ENCODE data around the gene VPS8.

The VPS8 gene

GRCh38 chr3:184811999-184812661 is at the start of gene VPS8:
Gene VPS8, plus strand, starts transcription at chr3:184812166. Its CDS starts 12,467 bp downstream, at chr3:184824633.
- peak within 1 kb of the TSS; percentile 91 for H3K4me3 ChIP-seq (ENCODE audit: low read depth, low read length)
- peak; percentile 27; the same call in 1 of the 2 replicates for TF ChIP-seq CTCF (IDR thresholded peaks at IDR 0.05; ENCODE audit: low read depth, low read length)

- no peak for TF ChIP-seq CTCF (IDR thresholded peaks at IDR 0.05; ENCODE audit: low read depth, low read length)
- H3K4me3 ChIP-seq (ENCODE audit: low read depth, low read length), result no peak overlapping the region
These were observed 47.8 kb upstream of the VPS8 start for GRCh38 chr3:184764191-184764590.

DNA sequence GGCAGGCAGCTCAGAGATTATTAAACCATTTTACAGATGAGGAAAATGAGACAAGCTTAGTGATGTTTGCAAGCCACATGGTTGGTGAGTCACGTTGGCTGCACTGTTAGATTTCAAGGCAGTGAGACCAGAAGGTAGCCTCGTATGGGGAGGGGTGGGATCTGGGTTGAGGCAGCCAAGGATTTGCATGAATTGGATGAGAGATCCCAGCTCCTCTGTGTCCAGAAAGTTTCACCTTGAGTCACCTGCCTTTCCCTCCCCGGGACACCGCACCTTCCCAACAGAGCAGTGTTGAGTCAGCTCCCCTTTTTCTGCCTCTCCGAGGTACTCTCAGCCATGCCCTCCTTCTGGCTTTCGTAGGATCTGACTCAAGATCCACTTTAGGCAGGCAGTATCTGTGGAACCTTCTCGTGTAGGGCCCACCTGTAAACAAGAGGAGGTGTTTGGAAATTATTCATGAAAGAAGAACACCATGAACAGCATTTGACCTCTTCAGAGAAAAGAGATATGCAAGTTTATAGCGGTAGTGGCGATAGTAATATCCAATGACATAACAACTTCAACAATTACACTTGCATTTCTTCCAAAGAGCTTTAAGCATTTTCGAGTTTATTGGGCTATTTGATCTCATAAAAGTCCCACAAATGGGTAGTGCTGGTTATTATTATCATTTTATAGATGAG is 46.8 kb upstream of the VPS8 start:
- H3K4me3 ChIP-seq (ENCODE audit: low read depth, low read length), result no peak overlapping the region
- no peak for TF ChIP-seq CTCF (IDR thresholded peaks at IDR 0.05; ENCODE audit: low read depth, low read length)

DNA sequence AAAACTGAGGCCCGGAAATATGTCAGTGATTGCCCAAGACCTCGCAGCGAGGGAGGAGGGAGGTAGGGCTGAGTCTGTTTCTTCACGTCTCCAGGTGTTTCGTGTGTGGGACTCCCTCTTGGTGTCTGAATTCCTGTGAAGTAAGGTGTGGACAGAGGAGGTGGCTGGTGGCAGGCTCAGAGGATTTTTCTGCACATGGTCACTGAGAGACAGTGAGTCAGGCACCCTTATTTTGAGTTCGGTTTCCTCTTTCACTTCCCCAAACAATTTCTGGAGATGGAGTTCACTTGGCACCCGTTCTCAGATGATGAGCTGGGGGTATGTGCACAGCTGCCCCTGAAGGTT is 46.3 kb upstream of the VPS8 start:
- TF ChIP-seq CTCF (IDR thresholded peaks at IDR 0.05; ENCODE audit: low read depth, low read length), result no peak
- no peak overlapping the region for H3K4me3 ChIP-seq (ENCODE audit: low read depth, low read length)

DNA sequence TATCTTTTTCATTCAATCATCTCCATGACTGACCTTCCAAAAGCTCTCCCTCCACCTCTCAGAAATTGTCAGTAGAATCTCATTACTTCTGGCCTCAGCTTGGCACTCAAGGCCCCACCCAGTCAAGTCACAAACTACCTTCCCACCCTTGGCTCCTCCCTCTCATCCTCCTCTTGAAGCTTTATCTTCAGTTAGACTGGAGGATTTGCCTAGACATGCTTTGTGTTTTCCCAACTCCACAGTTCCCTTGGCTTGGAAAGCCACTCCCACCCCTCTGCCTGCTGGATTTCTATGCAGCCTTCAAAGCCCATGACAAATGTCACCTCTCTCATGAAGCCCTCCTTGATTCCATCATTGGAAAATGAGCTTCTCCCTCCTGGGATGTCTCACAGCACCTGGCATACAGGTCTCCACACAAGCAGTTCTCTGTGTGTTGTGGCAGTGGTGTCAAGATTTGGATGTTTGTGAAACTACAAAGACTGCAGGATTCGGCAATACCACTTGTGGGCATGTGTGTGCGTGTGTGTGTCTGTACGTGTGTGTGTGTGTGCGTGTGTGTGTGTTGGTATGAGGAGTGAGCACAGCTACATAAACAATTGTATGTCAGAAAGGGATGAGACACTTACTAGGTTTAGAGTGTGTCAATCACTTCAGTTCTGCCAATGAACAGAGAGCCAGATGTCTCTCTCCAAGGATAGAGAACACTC is 45.3 kb upstream of the VPS8 start:
- TF ChIP-seq CTCF (IDR thresholded peaks at IDR 0.05; ENCODE audit: low read depth, low read length), result no peak
- H3K4me3 ChIP-seq (ENCODE audit: low read depth, low read length), result no peak overlapping the region

GRCh38 chr3:184767377-184767776 is 44.6 kb upstream of the VPS8 start:
- H3K4me3 ChIP-seq (ENCODE audit: low read depth, low read length), result no peak overlapping the region
- no peak for TF ChIP-seq CTCF (IDR thresholded peaks at IDR 0.05; ENCODE audit: low read depth, low read length)

Data from WI38 (cell line).